ENCODE data around the gene NEXMIF. TPM values are rescaled to one million over a fixed set of nuclear protein-coding genes. Genes with fewer than 3 reads are reported as not detected.
"Not testable (repeated sequence)": the region's sequence is repeated elsewhere in the genome, so short reads cannot be mapped to it uniquely, and the experiment has no call there.

NEXMIF gene
- 1.1 and 1.9 TPM in 2 replicates for total RNA-seq (ENCODE audit: low replicate concordance)
- long read RNA-seq, partial matches to known transcripts, result 0 of 1 reads
- long read RNA-seq, other reads (novel, unspliced or antisense), result 1 of 1 reads

- Mint-ChIP-seq H3K9me3 (no peaks in the 10 kb centered on the region), H3K4me3 (peak within 1 kb of the TSS; percentile 92), H3K36me3 (no peaks in the 10 kb centered on the region), H3K4me1 (ENCODE audit: unreplicated experiment) (no peaks in the 10 kb centered on the region), H3K27ac (no peak within 1 kb of the TSS), H3K27me3 (peaks cover 43% of the 10 kb centered on the region)
- TF ChIP-seq CTCF (conservative IDR thresholded peaks at IDR 0.05), result peak; percentile 58
- DNase-seq (ENCODE audit: extremely low spot score, unreplicated experiment), result no peak
These were observed at the start of gene NEXMIF for GRCh38 chrX:74925225-74926088. Gene NEXMIF, minus strand, starts transcription at chrX:74925452.

GRCh38 chrX:74961962-74962361, 36.7 kb upstream of the NEXMIF start:
- not testable (repeated sequence) for H3K27ac Mint-ChIP-seq; H3K4me3 Mint-ChIP-seq; DNase-seq (ENCODE audit: extremely low spot score, unreplicated experiment); H3K36me3 Mint-ChIP-seq; H3K9me3 Mint-ChIP-seq; H3K27me3 Mint-ChIP-seq; H3K4me1 Mint-ChIP-seq (ENCODE audit: unreplicated experiment)

- Mint-ChIP-seq H3K27me3 (no peaks in the 10 kb centered on the region), H3K4me1 (ENCODE audit: unreplicated experiment) (no peaks in the 10 kb centered on the region), H3K4me3 (no peak overlapping the region), H3K9me3 (no peaks in the 10 kb centered on the region), H3K27ac (no peak overlapping the region), H3K36me3 (no peaks in the 10 kb centered on the region)
- no peak for TF ChIP-seq CTCF (conservative IDR thresholded peaks at IDR 0.05)
- no peak for DNase-seq (ENCODE audit: extremely low spot score, unreplicated experiment)
These were observed 24.5 kb upstream of the NEXMIF start for GRCh38 chrX:74949717-74950116.

GRCh38 chrX:74940414-74940813, 15.2 kb upstream of the NEXMIF start:
- DNase-seq (ENCODE audit: extremely low spot score, unreplicated experiment), result no peak
- TF ChIP-seq CTCF (conservative IDR thresholded peaks at IDR 0.05), result no peak
- peaks cover 2% of the 10 kb centered on the region for H3K27me3 Mint-ChIP-seq
- no peak overlapping the region for H3K27ac Mint-ChIP-seq
- H3K9me3 Mint-ChIP-seq, result no peaks in the 10 kb centered on the region
- no peaks in the 10 kb centered on the region for H3K36me3 Mint-ChIP-seq
- no peak overlapping the region for H3K4me3 Mint-ChIP-seq
- H3K4me1 Mint-ChIP-seq (ENCODE audit: unreplicated experiment), result no peaks in the 10 kb centered on the region

GRCh38 chrX:74931214-74931613, 6.0 kb upstream of the NEXMIF start:
- Mint-ChIP-seq H3K4me1 (ENCODE audit: unreplicated experiment) (no peaks in the 10 kb centered on the region), H3K4me3 (no peak overlapping the region), H3K27me3 (peaks cover 15% of the 10 kb centered on the region), H3K9me3 (no peaks in the 10 kb centered on the region), H3K27ac (no peak overlapping the region), H3K36me3 (no peaks in the 10 kb centered on the region)
- no peak for DNase-seq (ENCODE audit: extremely low spot score, unreplicated experiment)
- TF ChIP-seq CTCF (conservative IDR thresholded peaks at IDR 0.05), result no peak

GRCh38 chrX:74924449-74925224, 615 bp downstream of the NEXMIF start:
- Mint-ChIP-seq H3K4me1 (ENCODE audit: unreplicated experiment) (no peaks in the 10 kb centered on the region), H3K27ac (no peak overlapping the region), H3K9me3 (no peaks in the 10 kb centered on the region), H3K4me3 (peak overlapping the region; percentile 92), H3K27me3 (peaks cover 43% of the 10 kb centered on the region), H3K36me3 (no peaks in the 10 kb centered on the region)
- no peak for TF ChIP-seq CTCF (conservative IDR thresholded peaks at IDR 0.05)
- peak; percentile 67 for DNase-seq (ENCODE audit: extremely low spot score, unreplicated experiment)
